Left ventricle myocardium inferior (tissue), 1 donor: ENCODE results near the gene PRR30. TPM values are rescaled to one million over a fixed set of nuclear protein-coding genes. Genes with fewer than 3 reads are reported as not detected.
"Not testable (repeated sequence)": the region's sequence is repeated elsewhere in the genome, so short reads cannot be mapped to it uniquely, and the experiment has no call there.

ENCODE experiments used
- DNase-seq: peaks from one replicate; pipeline ENCODE4 v3.0.0-alpha.2; 2020
- H3K27ac ChIP-seq: fragments of 200-600 bp; replicated peaks from 2 replicates; pipeline ENCODE4 v1.8.0; 2021
- H3K27me3 ChIP-seq: fragments of 200-600 bp; 2 replicates; pipeline ENCODE4 v1.8.0; 2021; ENCODE audit warnings: low read depth
- H3K36me3 ChIP-seq: fragments of 200-600 bp; 2 replicates; pipeline ENCODE4 v1.8.0; 2021
- H3K4me1 ChIP-seq: fragments of 200-600 bp; 2 replicates; pipeline ENCODE4 v1.8.0; 2021
- H3K4me3 ChIP-seq: fragments of 200-600 bp; 2 replicates; pipeline ENCODE4 v1.8.0; 2021; ENCODE audit warnings: mild to moderate bottlenecking, moderate library complexity
- H3K9me3 ChIP-seq: fragments of 200-600 bp; replicated peaks from 2 replicates; pipeline ENCODE4 v1.8.0; 2021
- intact Hi-C: fragments of 100-400 bp; cut with micrococcal nuclease; formaldehyde crosslinking; loops from one replicate; pipeline ENCODE4 v1.11.0; 2022
- total RNA-seq: library from RNA; stranded (reverse); fragmentation: NEBNext Ultra II Directional; extraction: Animal tissue kit (Norgen Biotek cat#: 25700); gene quantifications from one replicate; pipeline ENCODE4 v1.2.1, GENCODE V29; 2021
- TF ChIP-seq, protein P1 (sequence below): fragments of 200-600 bp; IDR thresholded peaks from 2 replicates; pipeline ENCODE4 v1.8.0; 2021; ENCODE audit warnings: antibody characterized with exemption, mild to moderate bottlenecking, borderline replicate concordance
- donor health status: DM: no; HTN: yes; CAD: no; lungs with severe emphysema.

The PRR30 gene
- total RNA-seq, 1 donor from 2014 or later: not detected

DNA sequence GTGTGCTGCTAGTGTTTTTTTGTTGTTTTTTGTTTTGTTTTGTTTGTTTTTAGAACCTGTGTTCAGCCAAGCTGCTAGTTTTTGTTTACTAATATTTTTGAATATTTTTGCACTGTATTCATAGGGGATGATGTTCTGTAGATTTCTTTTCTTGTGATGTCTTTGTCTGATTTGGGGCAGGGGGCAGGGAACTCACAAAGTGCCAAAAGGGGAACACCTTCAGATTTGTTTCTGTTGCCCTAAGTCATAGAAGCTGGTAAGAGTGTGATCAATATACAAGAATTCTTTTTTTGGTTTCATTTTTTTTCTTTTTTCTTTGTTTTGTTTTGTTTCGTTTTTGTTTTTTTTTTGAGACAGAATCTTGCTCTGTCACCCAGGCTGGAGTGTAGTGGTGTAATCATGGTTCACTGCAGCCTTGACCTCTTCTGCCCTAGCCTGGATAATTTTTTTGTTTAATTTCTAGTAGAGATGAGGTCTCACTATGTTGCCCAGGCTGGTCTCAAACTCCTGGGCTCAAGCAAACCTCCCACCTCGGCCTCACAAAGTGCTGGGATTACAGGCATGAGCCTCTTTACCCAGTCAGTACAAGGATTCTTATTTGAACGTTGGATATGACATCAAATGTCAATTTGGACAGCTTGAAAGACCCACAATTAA is 40.3 kb upstream of the PRR30 start:
- intact Hi-C loops: no loop called here
- H3K4me1 ChIP-seq: peaks cover 8% of the 10 kb centered on the region
- H3K36me3 ChIP-seq: no peaks in the 10 kb centered on the region
- H3K9me3 ChIP-seq: no peaks in the 10 kb centered on the region
- H3K27me3 ChIP-seq: peaks cover 45% of the 10 kb centered on the region
- TF ChIP-seq, protein P1, sequence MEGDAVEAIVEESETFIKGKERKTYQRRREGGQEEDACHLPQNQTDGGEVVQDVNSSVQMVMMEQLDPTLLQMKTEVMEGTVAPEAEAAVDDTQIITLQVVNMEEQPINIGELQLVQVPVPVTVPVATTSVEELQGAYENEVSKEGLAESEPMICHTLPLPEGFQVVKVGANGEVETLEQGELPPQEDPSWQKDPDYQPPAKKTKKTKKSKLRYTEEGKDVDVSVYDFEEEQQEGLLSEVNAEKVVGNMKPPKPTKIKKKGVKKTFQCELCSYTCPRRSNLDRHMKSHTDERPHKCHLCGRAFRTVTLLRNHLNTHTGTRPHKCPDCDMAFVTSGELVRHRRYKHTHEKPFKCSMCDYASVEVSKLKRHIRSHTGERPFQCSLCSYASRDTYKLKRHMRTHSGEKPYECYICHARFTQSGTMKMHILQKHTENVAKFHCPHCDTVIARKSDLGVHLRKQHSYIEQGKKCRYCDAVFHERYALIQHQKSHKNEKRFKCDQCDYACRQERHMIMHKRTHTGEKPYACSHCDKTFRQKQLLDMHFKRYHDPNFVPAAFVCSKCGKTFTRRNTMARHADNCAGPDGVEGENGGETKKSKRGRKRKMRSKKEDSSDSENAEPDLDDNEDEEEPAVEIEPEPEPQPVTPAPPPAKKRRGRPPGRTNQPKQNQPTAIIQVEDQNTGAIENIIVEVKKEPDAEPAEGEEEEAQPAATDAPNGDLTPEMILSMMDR: no peak
- no peak for DNase-seq
- H3K27ac ChIP-seq: no peak overlapping the region
- no peak overlapping the region for H3K4me3 ChIP-seq

DNA sequence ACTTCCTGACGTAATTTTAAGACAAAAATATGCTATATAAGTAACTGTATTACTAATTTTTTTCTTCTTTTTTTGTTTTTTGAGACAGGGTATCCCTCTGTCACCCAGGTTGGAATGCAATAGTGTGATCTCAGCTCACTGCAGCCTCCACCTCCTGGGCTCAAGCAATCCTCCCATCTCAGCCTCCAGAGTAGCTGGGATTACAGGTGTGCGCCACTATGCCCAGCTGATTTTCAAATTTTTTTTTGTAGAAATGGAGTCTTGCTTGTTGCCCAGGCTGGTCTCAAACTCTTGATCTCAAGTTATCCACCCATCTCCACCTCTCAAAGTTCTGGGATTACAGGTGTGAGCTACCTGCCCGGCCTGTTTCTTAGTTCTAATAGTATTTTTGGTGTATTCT is 39.3 kb upstream of the PRR30 start:
- H3K9me3 ChIP-seq: no peaks in the 10 kb centered on the region
- intact Hi-C loops: no loop called here
- TF ChIP-seq, protein P1: no peak

DNA sequence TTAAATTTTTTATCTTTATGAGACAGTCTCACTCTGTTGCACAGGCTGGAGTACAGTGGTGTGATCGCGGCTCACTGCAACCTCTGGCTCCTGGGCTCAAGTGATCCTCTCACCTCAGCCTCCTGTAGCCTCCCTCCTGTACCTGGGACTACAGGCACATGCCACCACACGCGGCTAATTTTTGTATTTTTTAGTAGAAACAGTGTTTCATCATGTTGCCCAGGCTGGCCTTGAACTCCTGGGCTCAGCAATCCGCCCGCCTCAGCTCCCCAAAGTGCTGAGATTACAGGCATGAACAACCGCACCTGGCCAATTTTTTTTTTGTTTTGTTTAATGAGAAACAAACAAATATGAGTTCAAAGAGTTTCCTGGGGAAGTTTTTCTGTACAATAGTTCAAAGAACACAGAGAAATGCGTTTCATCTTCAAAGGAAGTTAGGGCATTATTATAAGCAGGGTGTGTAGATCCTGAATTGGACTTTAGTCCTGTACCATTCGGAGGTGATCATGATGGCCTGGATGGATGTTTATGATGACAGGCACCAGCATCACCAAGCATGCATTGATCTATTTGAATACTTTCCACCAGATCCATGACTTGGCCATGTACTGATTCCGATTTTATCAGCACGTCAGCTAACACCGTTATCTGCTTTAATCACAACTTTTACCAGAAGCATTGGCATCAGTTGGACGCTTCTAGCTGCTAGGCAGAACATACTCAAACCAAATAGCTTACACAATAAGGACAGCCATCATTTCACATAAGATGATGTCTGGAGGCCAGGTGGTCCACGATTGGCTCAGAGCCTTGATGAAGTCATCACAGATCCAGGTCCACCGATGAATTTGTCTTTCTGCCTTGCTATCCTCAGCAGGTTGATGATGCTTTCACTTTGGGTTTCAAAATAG is 38.5 kb upstream of the PRR30 start:
- Histone ChIP-seq H3K4me3 (no peak overlapping the region), H3K4me1 (no peaks in the 10 kb centered on the region), H3K9me3 (no peaks in the 10 kb centered on the region), H3K36me3 (no peaks in the 10 kb centered on the region), H3K27me3 (peaks cover 55% of the 10 kb centered on the region), H3K27ac (no peak overlapping the region)
- TF ChIP-seq, protein P1: no peak
- no peak for DNase-seq
- intact Hi-C loops: no loop called here

More for the DNA sequence above, 39.3 kb upstream of the PRR30 start:
- no peaks in the 10 kb centered on the region for H3K36me3 ChIP-seq
- no peaks in the 10 kb centered on the region for H3K4me1 ChIP-seq
- no peak overlapping the region for H3K27ac ChIP-seq
- no peak overlapping the region for H3K4me3 ChIP-seq
- H3K27me3 ChIP-seq: peaks cover 49% of the 10 kb centered on the region
- DNase-seq: no peak

DNA sequence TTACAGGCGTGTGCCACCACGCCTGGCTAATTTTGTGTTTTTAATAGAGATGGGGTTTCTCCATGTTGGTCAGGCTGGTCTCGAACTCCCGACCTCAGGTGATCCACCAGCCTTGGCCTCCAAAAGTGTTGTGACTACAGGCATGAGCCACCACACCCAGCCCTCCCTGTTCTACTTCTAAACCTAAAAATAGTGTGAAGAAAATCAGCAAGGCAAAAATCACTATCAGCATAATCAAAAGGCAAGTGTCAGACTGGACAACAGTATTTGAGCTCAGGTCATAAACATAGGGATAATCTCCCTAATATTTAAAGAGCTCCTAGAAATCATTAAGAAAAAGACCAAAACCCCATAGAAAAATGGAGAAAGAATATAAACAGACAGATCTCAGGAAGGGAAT is 36.6 kb upstream of the PRR30 start:
- H3K27ac ChIP-seq, DNase-seq, intact Hi-C loops, H3K4me1 ChIP-seq, H3K4me3 ChIP-seq, H3K36me3 ChIP-seq, H3K9me3 ChIP-seq: not testable (repeated sequence)
- H3K27me3 ChIP-seq: peaks cover 55% of the 10 kb centered on the region

DNA sequence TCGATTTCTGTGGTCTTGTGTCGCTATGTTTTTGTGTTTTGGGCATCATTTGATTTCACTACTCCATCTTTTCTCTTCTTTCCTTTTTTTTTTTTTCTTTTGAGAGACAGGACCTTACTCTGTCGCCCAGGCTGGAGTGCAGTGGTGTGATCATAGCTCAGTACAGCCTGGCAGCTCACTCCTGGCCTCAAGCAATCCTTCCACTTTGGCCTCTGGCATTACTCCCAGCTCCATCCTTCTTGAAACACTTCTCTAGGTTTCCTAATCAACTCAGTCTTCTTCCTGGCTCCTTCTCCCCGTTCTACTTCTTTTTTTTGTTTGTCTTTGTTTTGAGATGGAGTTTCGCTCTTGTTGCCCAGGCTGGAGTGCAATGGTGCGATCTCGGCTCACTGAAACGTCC is 36.1 kb upstream of the PRR30 start:
- peaks cover 54% of the 10 kb centered on the region for H3K27me3 ChIP-seq
- no peaks in the 10 kb centered on the region for H3K36me3 ChIP-seq
- H3K9me3 ChIP-seq: no peaks in the 10 kb centered on the region
- TF ChIP-seq, protein P1: no peak
- no peak overlapping the region for H3K27ac ChIP-seq
- DNase-seq: no peak
- H3K4me1 ChIP-seq: peaks cover under 1% of the 10 kb centered on the region
- no peak overlapping the region for H3K4me3 ChIP-seq
- intact Hi-C loops: no loop called here

DNA sequence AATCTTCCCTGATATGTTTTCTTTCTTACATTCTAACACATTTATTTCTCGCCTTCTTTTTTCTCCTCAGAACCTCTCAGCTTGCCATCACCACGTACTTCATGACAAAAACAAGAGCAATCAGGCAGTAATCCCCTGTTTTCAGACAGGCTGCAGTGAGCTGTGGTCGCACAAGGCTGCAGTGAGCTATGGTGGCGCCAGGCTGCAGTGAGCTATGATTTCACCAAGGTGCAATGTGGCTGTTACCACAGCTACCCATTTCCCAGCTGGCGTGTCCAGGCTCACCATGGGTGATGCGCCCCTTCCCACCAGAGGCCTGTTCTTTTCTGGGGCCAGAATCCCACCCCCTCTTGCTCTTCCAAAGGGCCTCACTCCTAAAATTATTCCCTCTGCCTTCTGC is 35.4 kb upstream of the PRR30 start:
- Histone ChIP-seq H3K4me1 (peaks cover 5% of the 10 kb centered on the region), H3K27me3 (peaks cover 47% of the 10 kb centered on the region), H3K9me3 (no peaks in the 10 kb centered on the region), H3K27ac (no peak overlapping the region), H3K4me3 (no peak overlapping the region), H3K36me3 (no peaks in the 10 kb centered on the region)
- TF ChIP-seq, protein P1: no peak
- DNase-seq: no peak
- intact Hi-C loops: no loop called here
